H1 (cell line): ENCODE results near the gene GTSE1. TPM values are rescaled to one million over a fixed set of nuclear protein-coding genes. Genes with fewer than 3 reads are reported as not detected.
A peak's percentile ranks its signal among the peaks of the same experiment; 100 is the strongest.

Experiments used
- CTCF ChIA-PET: fragments of 300-600 bp; sonication (Branson Sonifier 250); formaldehyde crosslinking; loops from one replicate; lab custom pipeline; 2021; ENCODE audit not compliant: partially characterized antibody; lab: Charles Lee
- POLR2A ChIA-PET: fragments of 300-600 bp; sonication (Branson Sonifier 250); formaldehyde crosslinking; loops from one replicate; lab custom pipeline; 2021; ENCODE audit warnings: inconsistent platforms; ENCODE audit not compliant: partially characterized antibody; lab: Charles Lee
- DNase-seq, 2 experiments: peaks; one replicate each; pipeline versions ENCODE4 v3.0.0 to v3.0.0-alpha.2; 2010 to 2022; ENCODE audit warnings: low spot score in 2 of 2, low read depth in 1 of 2, mixed read lengths in 1 of 2
- FAIRE-seq: peaks from 2 replicates; lab custom pipeline; 2011; peaks lifted over from hg19 to GRCh38; lab: Jason Lieb, UNC
- H2AFZ ChIP-seq: 2 replicates; pipeline ENCODE4 v1.8.1; 2012; ENCODE audit warnings: low read length, inconsistent platforms
- H2AK5ac ChIP-seq: 2 replicates; pipeline ENCODE4 v1.6.1; 2013; ENCODE audit warnings: low read depth, low read length
- H2BK120ac ChIP-seq: replicated peaks from 2 replicates; pipeline ENCODE3; 2013; ENCODE audit warnings: low read depth, low read length, inconsistent platforms
- H2BK12ac ChIP-seq: 2 replicates; pipeline ENCODE4 v1.6.1; 2013; ENCODE audit warnings: low read depth, low read length
- H2BK15ac ChIP-seq: 2 replicates; pipeline ENCODE4 v1.6.1; 2013; ENCODE audit warnings: low read length
- H2BK20ac ChIP-seq: 2 replicates; pipeline ENCODE4 v1.6.1; 2013; ENCODE audit warnings: low read length
- H2BK5ac ChIP-seq: 2 replicates; pipeline ENCODE4 v1.6.1; 2013; ENCODE audit warnings: low read depth, low read length
- H3K14ac ChIP-seq: 2 replicates; pipeline ENCODE4 v1.6.1; 2013; ENCODE audit warnings: inconsistent platforms; ENCODE audit not compliant: insufficient read length
- H3K18ac ChIP-seq: 2 replicates; pipeline ENCODE4 v1.6.1; 2013; ENCODE audit warnings: low read length; ENCODE audit errors: extremely low read depth
- H3K23ac ChIP-seq: 2 replicates; pipeline ENCODE4 v1.6.1; 2013; ENCODE audit warnings: inconsistent platforms; ENCODE audit not compliant: insufficient read length
- H3K23me2 ChIP-seq: 2 replicates; pipeline ENCODE4 v1.6.1; 2013; ENCODE audit warnings: low read depth, low read length
- H3K27ac ChIP-seq: 2 replicates; pipeline ENCODE4 v1.6.1; 2011; ENCODE audit warnings: low read depth, low read length, inconsistent platforms
- H3K27me3 ChIP-seq, 4 experiments: replicated peaks in 1 of 4; 1 replicate in 1 of 4; 2 replicates in 3 of 4; pipeline versions ENCODE4 v1.6.1 to v1.8.1; 2011 to 2013; ENCODE audit warnings: low read length in 3 of 4, mild to moderate bottlenecking in 3 of 4, inconsistent platforms in 2 of 4, mixed read lengths in 2 of 4, moderate library complexity in 1 of 4; ENCODE audit not compliant: control insufficient read depth in 3 of 4, insufficient read depth in 3 of 4; ENCODE audit errors: extremely low read depth in 1 of 4
- H3K36me3 ChIP-seq, 4 experiments: 2 replicates each; pipeline versions ENCODE4 v1.6.1 to v1.8.1; 2011 to 2013; ENCODE audit warnings: mild to moderate bottlenecking in 4 of 4, low read length in 3 of 4, moderate library complexity in 2 of 4, control low read depth in 1 of 4, inconsistent platforms in 1 of 4; ENCODE audit not compliant: insufficient read depth in 4 of 4, control insufficient read depth in 2 of 4
- H3K4ac ChIP-seq: replicated peaks from 2 replicates; pipeline ENCODE3; 2013; ENCODE audit warnings: low read length, low read depth, mixed read lengths, inconsistent platforms; ENCODE audit not compliant: insufficient read length
- H3K4me1 ChIP-seq, 4 experiments: replicated peaks in 1 of 4; 1 replicate in 1 of 4; 2 replicates in 3 of 4; pipeline versions ENCODE4 v1.6.1 to v1.8.1; 2011 to 2013; ENCODE audit warnings: low read length in 3 of 4, inconsistent platforms in 2 of 4, mixed read lengths in 1 of 4; ENCODE audit not compliant: insufficient read depth in 4 of 4, control insufficient read depth in 3 of 4
- H3K4me2 ChIP-seq, 2 experiments: 2 replicates each; pipeline versions ENCODE4 v1.6.1 to v1.8.1; 2011 to 2013; ENCODE audit warnings: low read depth in 2 of 2, low read length in 2 of 2, control low read depth in 1 of 2, inconsistent platforms in 1 of 2, mild to moderate bottlenecking in 1 of 2; ENCODE audit not compliant: insufficient read depth in 1 of 2
- H3K4me3 ChIP-seq, 4 experiments: fragments of 200-600, 300-600 bp in 1 of 4; sonication (generic), shearing (Covaris generic), sonication (Bioruptor Twin) in 1 of 4; 2 replicates each; pipeline versions ENCODE4 v1.5.1 to v1.8.1; 2011 to 2016; ENCODE audit warnings: low read length in 4 of 4, low read depth in 3 of 4, control low read depth in 2 of 4, inconsistent platforms in 2 of 4, mild to moderate bottlenecking in 2 of 4, mixed read lengths in 1 of 4, moderate library complexity in 1 of 4; ENCODE audit not compliant: insufficient read depth in 2 of 4; ENCODE audit errors: extremely low read depth in 1 of 4
- H3K56ac ChIP-seq: replicated peaks from 2 replicates; pipeline ENCODE3; 2013; ENCODE audit warnings: low read depth, mild to moderate bottlenecking, mixed read lengths, low read length, inconsistent platforms; ENCODE audit not compliant: insufficient read length
- H3K79me1 ChIP-seq: 2 replicates; pipeline ENCODE4 v1.6.1; 2013; ENCODE audit warnings: low read depth, low read length, control low read depth
- H3K79me2 ChIP-seq, 2 experiments: 2 replicates each; pipeline versions ENCODE4 v1.6.1 to v1.8.1; 2012 to 2013; ENCODE audit warnings: low read length in 2 of 2, mild to moderate bottlenecking in 2 of 2, inconsistent platforms in 1 of 2; ENCODE audit not compliant: insufficient read depth in 2 of 2, control insufficient read depth in 1 of 2
- H3K9ac ChIP-seq, 4 experiments: replicated peaks in 1 of 4; 1 replicate in 1 of 4; 2 replicates in 3 of 4; pipeline versions ENCODE4 v1.6.1 to v1.8.1; 2011 to 2013; ENCODE audit warnings: low read depth in 3 of 4, low read length in 3 of 4, control low read depth in 2 of 4, mild to moderate bottlenecking in 2 of 4, moderate library complexity in 2 of 4, inconsistent platforms in 1 of 4; ENCODE audit errors: extremely low read depth in 1 of 4
- H3K9me3 ChIP-seq, 2 experiments: 2 replicates each; pipeline versions ENCODE4 v1.6.1 to v1.8.1; 2012 to 2013; ENCODE audit warnings: mild to moderate bottlenecking in 2 of 2, moderate library complexity in 2 of 2, control low read depth in 1 of 2, inconsistent platforms in 1 of 2, low read depth in 1 of 2, low read length in 1 of 2, mixed read lengths in 1 of 2; ENCODE audit not compliant: insufficient read depth in 2 of 2
- H4K20me1 ChIP-seq, 2 experiments: replicated peaks in 1 of 2; 2 replicates each; pipeline versions ENCODE3 to v1.8.1; 2011 to 2013; ENCODE audit warnings: inconsistent platforms in 2 of 2, low read length in 2 of 2, mild to moderate bottlenecking in 1 of 2; ENCODE audit not compliant: insufficient read depth in 2 of 2, control insufficient read depth in 1 of 2
- H4K5ac ChIP-seq: 2 replicates; pipeline ENCODE4 v1.6.1; 2013; ENCODE audit warnings: low read length, low read depth, mixed read lengths, inconsistent platforms; ENCODE audit not compliant: insufficient read length
- H4K8ac ChIP-seq: 2 replicates; pipeline ENCODE4 v1.8.0; 2013; ENCODE audit warnings: mild to moderate bottlenecking, moderate library complexity, low read length, inconsistent platforms; ENCODE audit not compliant: insufficient read depth; ENCODE audit errors: extremely low read depth
- H4K91ac ChIP-seq: replicated peaks from 2 replicates; pipeline ENCODE3; 2013; ENCODE audit warnings: low read length, mixed read lengths, inconsistent platforms; ENCODE audit not compliant: insufficient read length
- GTF2F1 ChIP-seq: IDR thresholded peaks from 2 replicates; pipeline ENCODE4 v1.6.1; 2012; ENCODE audit warnings: low read depth, low read length, improper control_type of control experiment, borderline replicate concordance
- HDAC2 ChIP-seq, 2 experiments: fragments of 300-600 bp in 1 of 2; sonication (generic) in 1 of 2; IDR thresholded peaks; 2 replicates each; pipeline ENCODE4 v1.6.1; 2011 to 2012; ENCODE audit warnings: low read depth in 2 of 2, low read length in 2 of 2, mild to moderate bottlenecking in 2 of 2, moderate library complexity in 2 of 2, borderline replicate concordance in 1 of 2, inconsistent platforms in 1 of 2
- NANOG ChIP-seq: IDR thresholded peaks from 2 replicates; pipeline ENCODE4 v1.6.1; 2011; ENCODE audit warnings: low read length, low read depth, mild to moderate bottlenecking, inconsistent platforms; ENCODE audit not compliant: insufficient read depth, poor library complexity, severe bottlenecking
- ZNF274 ChIP-seq: IDR thresholded peaks from 2 replicates; pipeline ENCODE4 v1.7.0; 2012; ENCODE audit warnings: low read length, borderline replicate concordance; ENCODE audit errors: extremely low read depth
- WGBS, 2 experiments: shearing (Covaris generic) in 1 of 2; methylation state at CpG; one replicate each; pipeline versions ENCODE4 v1.1.6 to v1.1.7; 2013 to 2015; ENCODE audit warnings: low lambda C conversion rate in 2 of 2, mixed read lengths in 2 of 2, inconsistent platforms in 1 of 2, low coverage in 1 of 2, missing lambda C conversion rate in 1 of 2; ENCODE audit not compliant: insufficient replicate concordance in 2 of 2, insufficient coverage in 1 of 2, insufficient read length in 1 of 2; ENCODE audit errors: extremely low coverage in 1 of 2, missing lambda C conversion rate in 1 of 2; 5-methylcytosine and 5-hydroxymethylcytosine counted together
- polyA plus RNA-seq, 7 experiments: library from polyadenylated mRNA; depleted of rRNA in 3 of 7; stranded (reverse) in 5 of 7; unstranded in 2 of 7; fragments of >200 nt in 5 of 7; fragments of 200-250 nt in 2 of 7; gene quantifications; 1 replicate in 5 of 7; 2 replicates in 1 of 7; 4 replicates in 1 of 7; pipeline versions ENCODE4 v1.2.1 to v1.2.3, GENCODE V29; 2011 to 2013; ENCODE audit warnings: missing spikeins in 2 of 7, mixed read lengths in 2 of 7
- total RNA-seq: library from RNA; stranded (reverse); fragmentation: NEBNext Ultra II Directional; extraction: Animal tissue kit (Norgen Biotek cat#: 25700); gene quantifications from 2 replicates; pipeline ENCODE4 v1.2.1, GENCODE V29; 2021

Gene GTSE1
- total and polyA plus RNA-seq, 2 of the 8 experiments (the other 6 are each of a cell fraction or from before 2014, with no cell fraction given), result 17.5 to 38.6 TPM

DNA sequence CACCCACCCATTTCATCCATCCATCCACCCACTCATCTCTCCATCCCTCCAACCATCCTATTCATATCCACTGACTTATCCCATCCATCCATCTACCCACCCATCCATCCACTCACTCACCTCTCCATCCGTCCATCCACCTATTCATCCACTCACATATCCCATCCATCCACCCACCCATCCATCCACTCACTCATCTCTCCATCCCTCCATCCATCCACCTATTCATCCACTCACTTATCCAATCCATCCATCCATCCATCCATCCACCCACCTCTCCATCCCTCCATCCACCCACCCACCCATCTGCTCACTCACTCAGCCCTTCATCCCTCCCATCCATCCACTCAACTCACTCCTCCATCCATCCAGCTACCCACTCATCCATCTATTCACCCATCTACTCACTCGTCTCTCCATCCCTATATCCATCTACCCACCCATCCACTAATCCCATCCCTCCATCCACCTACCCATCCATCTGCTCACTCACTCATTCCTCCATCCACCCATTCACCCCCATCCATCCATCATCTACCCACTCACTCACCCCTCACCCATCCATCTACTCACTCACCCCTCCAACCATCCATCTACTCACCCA, 75.1 kb downstream of the GTSE1 start:
- Histone ChIP-seq H2AK5ac (no peak overlapping the region), H4K8ac (no peak overlapping the region), H3K79me2 (no peaks in the 10 kb centered on the region), H3K56ac (peak overlapping the region; percentile 84), H3K23me2 (peaks cover 9% of the 10 kb centered on the region; the same call in 1 of the 2 replicates), H3K36me3 (peaks cover 0 to 6% (median 1%) of the 10 kb centered on the region in 4 experiments; a peak in 4 of 8 replicates), H2BK120ac (no peak overlapping the region), H2BK20ac (no peak overlapping the region), H3K9ac (no peak overlapping the region), H3K27me3 (no peaks in the 10 kb centered on the region), H3K18ac (no peak overlapping the region), H3K27ac (no peak overlapping the region), H3K9me3 (no peaks in the 10 kb centered on the region), H3K4me3 (no peak overlapping the region), H2BK5ac (no peak overlapping the region), H3K14ac (no peak overlapping the region), H3K4me2 (no peak overlapping the region), H3K23ac (no peak overlapping the region), H4K20me1 (peaks cover 0 to 12% of the 10 kb centered on the region in 2 experiments), H3K4ac (no peak overlapping the region), H3K79me1 (no peaks in the 10 kb centered on the region; the same call in 1 of the 2 replicates), H3K4me1 (peaks cover 0 to 14% (median 7%) of the 10 kb centered on the region in 4 experiments; a peak in 5 of 7 replicates), H2AFZ (no peak overlapping the region), H4K5ac (no peak overlapping the region), H2BK12ac (no peak overlapping the region), H4K91ac (no peak overlapping the region), H2BK15ac (no peak overlapping the region)
- WGBS, 2 experiments, result 96 to 100% methylated on average over 2 of the region's 2 CpGs
- ChIA-PET POLR2A (no interaction called here), CTCF (interaction anchor here (1.3 kb wide), 1 partner anchor 171 kb away, joined by 4 read pairs; no protein-coding TSS in a partner anchor)
- DNase-seq (no peak), FAIRE-seq (no peak)
- TF ChIP-seq GTF2F1, result no peak
- no peak for TF ChIP-seq ZNF274
- no peak for TF ChIP-seq HDAC2 (IDR thresholded peaks at IDR 0.05; ENCODE audit: borderline replicate concordance in 1 of 2, low read depth in 2 of 2, low read length in 2 of 2)
- no peak for TF ChIP-seq NANOG
